Epidermal melanocyte (primary cell): ENCODE results near the gene RPN2.

Source experiments
- DNase-seq: peaks from one replicate; pipeline ENCODE4 v3.0.0; 2011; ENCODE audit warnings: low spot score; ENCODE audit not compliant: insufficient read length

Gene RPN2

GRCh38 chr20:37263686-37264085, 84.6 kb downstream of the RPN2 start:
- DNase-seq, result no peak

DNA sequence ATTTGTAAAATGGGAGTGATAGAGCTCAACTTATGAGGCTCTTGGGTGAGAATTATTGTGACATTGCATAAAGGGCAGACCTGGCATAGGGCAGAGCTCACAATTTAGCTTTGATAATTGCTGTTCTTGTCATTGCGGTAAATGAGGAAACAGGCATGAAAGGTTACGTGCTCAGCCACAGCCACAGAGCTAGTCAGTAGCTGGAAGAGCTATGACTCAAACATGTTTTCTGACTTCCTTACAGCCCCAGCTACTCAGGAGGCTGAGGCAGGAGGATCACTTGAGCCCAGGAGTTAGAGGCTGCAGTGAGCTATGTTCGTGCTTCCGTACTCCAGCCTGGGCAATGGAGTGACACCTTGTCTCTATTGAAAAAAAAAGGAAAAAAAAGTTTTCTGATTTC, 86.0 kb downstream of the RPN2 start:
- DNase-seq, result no peak

- no peak for DNase-seq
Measured at GRCh38 chr20:37266940-37267666, 88.0 kb downstream of the RPN2 start.

DNA sequence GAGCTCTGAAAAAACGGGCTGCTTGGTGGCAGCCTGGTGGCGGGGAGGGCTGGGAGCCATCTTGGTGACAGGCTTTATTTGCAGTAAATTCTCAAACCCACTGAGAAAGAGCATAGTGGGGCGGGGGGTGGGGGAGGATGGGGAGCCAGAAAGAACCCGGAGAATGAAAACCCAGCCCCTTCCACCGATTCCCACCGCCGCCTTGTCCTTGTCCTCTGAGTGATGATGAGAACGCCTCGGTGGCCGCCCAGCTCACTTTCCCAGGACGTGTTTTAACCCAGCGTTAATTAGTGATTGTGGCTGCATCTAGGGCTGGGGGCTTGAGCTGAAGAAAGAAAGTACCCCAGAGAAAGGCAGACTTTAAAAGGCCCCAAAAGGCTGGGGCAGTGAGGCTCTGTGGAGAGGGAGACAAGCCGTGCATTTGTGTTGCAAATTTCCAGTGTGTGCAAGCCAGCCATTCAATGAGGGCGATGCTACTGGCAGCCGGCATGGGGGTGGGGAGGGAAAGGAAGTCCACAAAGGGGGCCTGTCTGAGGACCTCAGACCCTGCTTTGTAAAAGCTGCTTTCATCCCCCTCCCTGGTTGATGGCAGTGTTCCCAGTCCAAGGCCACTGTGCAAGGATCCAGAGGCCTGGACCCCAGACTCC, 88.7 kb downstream of the RPN2 start:
- DNase-seq, result no peak

DNA sequence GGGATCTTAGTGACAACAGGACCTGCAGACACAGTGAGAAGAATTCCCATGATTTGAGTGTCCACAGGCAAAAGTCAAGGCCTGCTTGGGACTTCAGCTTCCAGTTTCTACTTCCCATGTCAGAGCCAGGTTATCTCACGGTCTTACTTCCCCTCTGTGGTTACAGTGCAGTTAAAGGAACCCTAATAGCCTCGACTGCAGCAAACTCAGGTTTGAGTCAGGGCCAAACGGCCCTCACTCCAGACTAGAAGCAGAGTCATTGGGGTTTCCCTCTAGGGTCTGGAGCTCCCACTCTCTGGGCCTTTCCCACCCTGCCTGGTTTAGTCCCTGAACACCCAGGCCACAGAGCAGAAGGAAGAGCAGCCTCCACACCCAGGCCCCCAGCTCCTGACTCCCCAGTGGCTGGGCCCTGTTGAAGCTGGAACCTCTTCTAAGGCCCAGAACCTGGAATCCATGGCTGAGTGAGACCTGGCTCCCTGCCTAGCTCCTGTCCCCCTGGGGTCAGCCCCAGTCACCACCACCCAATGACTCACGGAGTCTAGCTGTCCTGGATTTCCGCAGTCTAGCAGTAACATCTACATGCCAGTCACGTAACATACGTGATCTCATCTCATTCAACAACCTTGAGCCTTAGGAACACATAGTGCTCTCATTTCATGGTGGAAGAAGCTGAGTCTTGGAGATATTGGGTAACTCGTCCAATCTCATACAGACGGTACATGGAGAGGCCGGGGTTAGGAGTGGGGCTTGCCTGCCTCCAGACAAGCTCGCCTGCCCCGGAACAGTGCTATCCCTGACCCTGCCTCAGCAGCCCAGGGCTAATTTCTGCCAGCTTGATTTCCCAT, 91.7 kb downstream of the RPN2 start:
- no peak for DNase-seq

- DNase-seq, result no peak
Measured at GRCh38 chr20:37271421-37271768, 92.3 kb downstream of the RPN2 start.

- DNase-seq, result no peak
Measured at GRCh38 chr20:37273988-37274387, 94.9 kb downstream of the RPN2 start.

DNA sequence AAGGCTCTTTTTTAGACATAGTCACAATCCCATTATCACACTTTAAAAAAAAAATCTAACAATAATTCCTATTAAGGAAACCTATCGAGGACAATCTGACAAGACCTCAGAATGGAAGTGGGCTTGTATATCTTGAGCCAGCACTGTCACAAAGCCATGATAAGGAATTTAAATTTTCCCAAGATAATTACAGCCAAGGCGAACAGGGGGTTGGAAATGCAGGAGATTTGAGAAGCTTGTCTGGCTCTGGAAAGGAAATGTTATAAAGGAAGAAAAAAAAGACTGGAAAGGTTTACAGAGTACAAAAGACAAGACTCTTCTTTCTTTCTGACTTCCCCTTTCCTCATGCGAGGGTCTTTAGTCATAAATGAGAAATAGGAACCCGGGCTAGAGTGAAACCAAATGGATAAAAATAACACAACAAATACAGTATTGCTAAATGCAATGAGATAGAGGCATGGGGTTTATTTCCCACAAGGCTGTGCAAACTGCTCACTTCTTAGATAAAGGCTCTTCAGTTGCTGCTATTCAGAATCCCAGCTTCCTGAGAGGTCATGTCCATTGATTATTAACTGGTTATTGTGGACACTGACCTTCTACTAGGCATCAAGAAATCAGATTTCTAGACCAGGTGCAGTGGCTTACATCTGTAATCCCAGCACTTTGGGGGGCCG, 95.9 kb downstream of the RPN2 start:
- no peak for DNase-seq

DNA sequence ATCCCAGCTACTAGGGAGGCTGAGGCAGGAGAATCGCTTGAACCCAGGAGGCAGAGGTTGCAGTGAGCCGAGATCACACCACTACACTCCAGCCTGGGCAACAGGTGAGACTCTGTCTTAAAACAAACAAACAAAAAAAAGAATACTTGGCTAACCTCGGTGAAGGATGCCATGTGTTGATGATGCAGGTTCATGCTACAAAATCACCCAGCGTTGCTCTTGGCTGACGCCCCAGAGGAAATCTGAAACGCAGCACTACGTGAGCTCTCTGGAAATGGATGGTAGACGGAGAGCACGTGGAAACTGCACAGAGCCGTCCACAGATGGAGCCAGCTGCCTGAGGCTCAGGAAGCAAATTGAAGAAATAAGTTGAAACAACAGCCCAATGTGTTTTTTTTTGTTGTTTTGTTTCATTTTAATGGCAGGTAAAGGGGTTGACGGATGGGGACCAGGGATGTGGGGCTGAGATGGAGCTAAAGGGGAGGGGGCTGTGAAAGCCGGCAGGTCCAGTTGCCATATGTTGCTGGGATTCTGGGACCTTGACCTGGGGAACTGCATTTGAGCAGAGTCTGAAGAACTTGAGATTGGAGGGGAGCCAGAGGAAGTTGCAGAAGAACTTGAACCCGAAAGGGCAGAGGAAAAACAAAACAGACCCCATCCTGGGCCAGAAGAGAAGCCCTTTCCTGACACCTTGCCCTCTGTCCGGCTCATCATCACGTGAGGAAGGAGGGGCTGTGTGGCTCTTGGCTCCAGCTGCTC, 97.5 kb downstream of the RPN2 start:
- DNase-seq, result peak; percentile 59

- no peak for DNase-seq
Measured at GRCh38 chr20:37277253-37277593, 98.1 kb downstream of the RPN2 start.

DNA sequence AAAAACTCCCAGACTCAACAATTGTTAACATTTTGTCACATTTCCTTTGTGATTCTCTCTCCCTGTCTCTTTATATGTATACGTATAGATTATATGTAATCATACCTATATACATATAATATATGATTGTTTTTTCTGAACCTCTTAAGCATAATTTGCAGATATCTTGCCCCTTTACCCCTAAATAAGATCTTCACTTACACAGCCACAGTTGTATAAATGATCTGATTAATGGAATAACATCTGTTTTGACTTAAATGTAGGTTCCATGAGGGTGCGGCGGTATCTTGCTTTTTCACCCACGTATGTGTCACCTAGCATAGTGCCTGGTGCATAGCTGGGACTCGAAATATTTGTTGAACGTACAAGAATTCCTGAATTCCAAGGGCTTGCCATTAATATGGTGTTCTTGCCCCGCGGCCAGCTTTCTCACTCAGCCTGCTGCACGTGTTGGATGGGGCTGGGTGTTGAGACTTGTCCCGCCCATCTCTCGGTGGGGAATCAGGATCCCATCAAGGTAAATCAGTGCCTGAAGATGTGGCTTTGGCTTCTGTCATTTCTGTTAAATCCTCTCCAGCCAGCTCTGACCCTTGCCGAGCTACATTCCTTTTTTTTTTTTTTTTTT, 99.9 kb downstream of the RPN2 start:
- DNase-seq, result no peak

- no peak for DNase-seq
Measured at GRCh38 chr20:37279820-37280219, 100.7 kb downstream of the RPN2 start.

GRCh38 chr20:37280403-37280802, 101.3 kb downstream of the RPN2 start:
- DNase-seq, result no peak

- no peak for DNase-seq
Measured at GRCh38 chr20:37282556-37282955, 103.4 kb downstream of the RPN2 start.

GRCh38 chr20:37283530-37284195, 104.5 kb downstream of the RPN2 start:
- DNase-seq, result no peak

- DNase-seq, result no peak
Measured at GRCh38 chr20:37284691-37285161, 105.6 kb downstream of the RPN2 start.

- DNase-seq, result no peak
Measured at GRCh38 chr20:37285664-37286374, 106.7 kb downstream of the RPN2 start.

DNA sequence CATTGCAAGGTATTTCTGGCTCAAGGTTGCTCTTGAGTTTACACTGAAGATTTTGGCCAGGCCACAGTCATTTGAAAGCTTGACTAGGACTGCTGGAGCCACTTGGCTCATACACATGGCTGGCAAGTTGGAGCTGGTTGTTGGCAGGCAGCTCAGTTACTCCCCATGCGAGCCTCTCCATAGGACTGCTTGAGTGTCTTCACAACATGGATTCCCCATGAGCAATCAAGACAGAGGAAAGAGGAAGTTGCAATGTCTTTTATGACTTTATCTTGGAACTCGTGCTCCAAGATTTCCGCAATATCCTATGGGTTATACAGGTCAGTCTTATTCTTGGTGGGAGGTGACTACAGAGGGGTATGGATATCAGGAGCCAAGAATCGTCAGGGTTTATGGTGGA, 109.0 kb downstream of the RPN2 start:
- DNase-seq, result no peak

- no peak for DNase-seq
Measured at GRCh38 chr20:37290158-37290810, 111.2 kb downstream of the RPN2 start.
